ENCODE results near the gene GTF3C4. TPM values are rescaled to one million over a fixed set of nuclear protein-coding genes. Genes with fewer than 3 reads are reported as not detected.

Gene GTF3C4
- total RNA-seq, 1 experiment from 2014 or later = 25.1 TPM

Other genes with a start within 250 kb of the GTF3C4 start
- gene BARHL1, start 87.9 kb upstream of the GTF3C4 start, total RNA-seq (2021; ENCODE audit: unreplicated experiment) = not detected
- gene DDX31, start 481 bp upstream of the GTF3C4 start, total RNA-seq (2021; ENCODE audit: unreplicated experiment) = 17.5 TPM
- 0.39 TPM for gene AK8, start 207.8 kb downstream of the GTF3C4 start, total RNA-seq (2021; ENCODE audit: unreplicated experiment)
- gene SPACA9, start 208.4 kb downstream of the GTF3C4 start, total RNA-seq (2021; ENCODE audit: unreplicated experiment) = 3.0 TPM

Measured in Panc1 (cell line).